Measurements from ENCODE around the gene SLC10A7. TPM values are rescaled to one million over a fixed set of nuclear protein-coding genes. Genes with fewer than 3 reads are reported as not detected.

The SLC10A7 gene
- total RNA-seq, 1 experiment from 2014 or later = 3.9 TPM

GRCh38 chr4:146368209-146368608 is 153.5 kb downstream of the SLC10A7 start:
- TF ChIP-seq CTCF (conservative IDR thresholded peaks at IDR 0.05) = no peak
- no peak overlapping the region for H3K9ac ChIP-seq (ENCODE audit: extremely low read depth, insufficient read length, low read length)
- no peak overlapping the region for H3T11ph ChIP-seq (ENCODE audit: low read length)
- H3K9me3 ChIP-seq (ENCODE audit: control insufficient read depth, low read depth, low read length) = no peaks in the 10 kb centered on the region
- Mint-ChIP-seq H3K9me3 (peaks cover 0 to 2% of the 10 kb centered on the region in 2 experiments; a peak in 2 of 5 replicates), H3K27ac (peak overlapping the region in 1 of 3 experiments; percentile 76; a peak in 1 of 7 replicates), H3K36me3 (ENCODE audit: insufficient read depth in 1 of 3, low read depth in 3 of 3) (no peaks in the 10 kb centered on the region), H3K4me1 (peaks cover 6 to 7% of the 10 kb centered on the region in 2 experiments), H3K4me3 (no peak overlapping the region), H3K27me3 (ENCODE audit: low read depth) (no peaks in the 10 kb centered on the region)
- no peak overlapping the region for H2BK120ac ChIP-seq (ENCODE audit: low read depth, low read length, poor library complexity, severe bottlenecking)
- H3K79me1 ChIP-seq (ENCODE audit: insufficient read depth, low read depth, low read length, poor library complexity, severe bottlenecking) = no peaks in the 10 kb centered on the region
- H2AFZ ChIP-seq (ENCODE audit: low read length) = no peak overlapping the region
- no peaks in the 10 kb centered on the region for H4K20me1 ChIP-seq (ENCODE audit: control insufficient read depth, insufficient read depth, insufficient read length)
- WGBS (ENCODE audit: extremely low coverage, insufficient read length, low lambda C conversion rate) = no CpG with 5 or more reads among the region's 2 CpGs
- no peak overlapping the region for H3K23ac ChIP-seq (ENCODE audit: insufficient read length, low read depth, low read length)
- no peak overlapping the region for H3K18ac ChIP-seq (ENCODE audit: insufficient read length, low read depth, low read length)
- H3K23me2 ChIP-seq (ENCODE audit: insufficient read length, low read depth, low read length, poor library complexity, severe bottlenecking) = no peaks in the 10 kb centered on the region
- H2BK20ac ChIP-seq (ENCODE audit: low read depth, low read length, poor library complexity, severe bottlenecking) = no peak overlapping the region
- no peak overlapping the region for H4K5ac ChIP-seq (ENCODE audit: insufficient read length, low read depth, low read length)
- no peak overlapping the region for H2BK12ac ChIP-seq (ENCODE audit: insufficient read length, low read depth, low read length)
- no peak overlapping the region for H4K91ac ChIP-seq (ENCODE audit: insufficient read length, low read depth, low read length)
- H2AK5ac ChIP-seq (ENCODE audit: insufficient read length, low read length) = no peak overlapping the region
- DNase-seq = no peak
- no peak overlapping the region for H3K4ac ChIP-seq (ENCODE audit: low read depth, low read length)
- no peak overlapping the region for H2BK15ac ChIP-seq (ENCODE audit: low read depth, low read length)
- no peak overlapping the region for H2BK5ac ChIP-seq (ENCODE audit: insufficient read length, low read length)
- H3K4me1 ChIP-seq (ENCODE audit: insufficient read depth, low read length) = no peaks in the 10 kb centered on the region
- H3K56ac ChIP-seq (ENCODE audit: insufficient read length, low read depth, low read length) = no peak overlapping the region
- H3K14ac ChIP-seq (ENCODE audit: insufficient read depth, low read length) = no peak overlapping the region
- no peak overlapping the region for H3K27ac ChIP-seq (ENCODE audit: insufficient read length, low read depth, low read length)
- no peak overlapping the region for H4K8ac ChIP-seq (replicated peaks; ENCODE audit: insufficient read length, low read depth, low read length)
- H3K27me3 ChIP-seq (ENCODE audit: insufficient read depth, low read length) = no peaks in the 10 kb centered on the region
- H3K79me2 ChIP-seq (ENCODE audit: insufficient read depth, low read length) = no peaks in the 10 kb centered on the region
- H3K4me2 ChIP-seq (ENCODE audit: insufficient read depth, insufficient read length, low read length) = no peak overlapping the region
